ENCODE data around the gene PLCZ1. TPM values are rescaled to one million over a fixed set of nuclear protein-coding genes. Genes with fewer than 3 reads are reported as not detected.

PLCZ1 gene
- total and polyA plus RNA-seq, 10 of the 15 experiments (the other 5 are each of a cell fraction or from before 2014, with no cell fraction given) = not detected

- no peak for TF ChIP-seq SKIL (IDR thresholded peaks at IDR 0.05; ENCODE audit: low read depth, poor library complexity, severe bottlenecking)
- no peak for TF ChIP-seq ZNF24 (IDR thresholded peaks at IDR 0.05)
- no peak for TF ChIP-seq ZBTB40 (IDR thresholded peaks at IDR 0.05; ENCODE audit: borderline replicate concordance)
- TF ChIP-seq ZNF384 (IDR thresholded peaks at IDR 0.05; ENCODE audit: borderline replicate concordance, low read depth, low read length) = no peak
- no peak for TF ChIP-seq SUPT20H (IDR thresholded peaks at IDR 0.05; ENCODE audit: borderline replicate concordance, control insufficient read depth, low read depth, low read length)
These were observed 86.3 kb downstream of the PLCZ1 start (continued) for GRCh38 chr12:18651525-18651924.

- Histone ChIP-seq H3K27ac (ENCODE audit: control insufficient read depth, insufficient read depth) (no peak overlapping the region), H3K4me2 (ENCODE audit: control insufficient read depth, insufficient read depth) (no peak overlapping the region), H3K36me3 (ENCODE audit: control insufficient read depth in 2 of 2, insufficient read depth in 2 of 2, low read length in 1 of 2) (no peaks in the 10 kb centered on the region), H3K4me1 (ENCODE audit: control insufficient read depth, insufficient read depth, low read length) (no peaks in the 10 kb centered on the region), H2AFZ (ENCODE audit: control insufficient read depth, low read depth, low read length) (no peak overlapping the region), H3K79me2 (ENCODE audit: control insufficient read depth, insufficient read depth, low read length) (no peaks in the 10 kb centered on the region), H3K9ac (ENCODE audit: control insufficient read depth, insufficient read depth, low read length) (no peak overlapping the region), H4K20me1 (ENCODE audit: control insufficient read depth, insufficient read depth) (no peaks in the 10 kb centered on the region), H3K9me3 (replicated peaks; ENCODE audit: control insufficient read depth, insufficient read depth, low read length) (no peaks in the 10 kb centered on the region), H3K4me3 (no peak overlapping the region), H3K27me3 (replicated peaks in 1 of 2; ENCODE audit: control insufficient read depth in 2 of 2, insufficient read depth in 2 of 2, low read length in 1 of 2) (no peaks in the 10 kb centered on the region)
- POLR2A ChIA-PET = no interaction called here
- no TSS peak for BruUV-seq (replicated peaks)
- WGBS (ENCODE audit: insufficient coverage, insufficient replicate concordance, low lambda C conversion rate, missing lambda C conversion rate) = 32% methylated on average over 6 of the region's 6 CpGs
- RAD21 ChIA-PET (ENCODE audit: unreplicated experiment) = no interaction called here
- in situ Hi-C loops (cut with MboI) (no loop called here), intact Hi-C loops (cut with micrococcal nuclease; ENCODE audit: unreplicated experiment) (loop anchor here (10.0 kb wide), 1 partner anchor 212 kb away; no protein-coding TSS in a partner anchor)
- DNase-seq (ENCODE audit: low read depth, low spot score) (no peak), ATAC-seq (no peak), FAIRE-seq (no peak)
- SMC1A ChIA-PET (ENCODE audit: uncharacterized antibody, unreplicated experiment) = no interaction called here
- CTCF ChIA-PET = no interaction called here
- TF ChIP-seq ZBTB11 (CRISPR knock-in tag; IDR thresholded peaks at IDR 0.05) (no peak), SREBF2 (IDR thresholded peaks at IDR 0.05; ENCODE audit: low read length) (no peak), NFYB (IDR thresholded peaks at IDR 0.05; ENCODE audit: insufficient read depth, low read depth, low read length) (no peak), KAT2A (conservative IDR thresholded peaks at IDR 0.05; ENCODE audit: control insufficient read depth, low read depth, low read length) (no peak), RELB (IDR thresholded peaks at IDR 0.05; ENCODE audit: low read depth) (no peak)
These were observed 91.4 kb downstream of the PLCZ1 start for GRCh38 chr12:18646286-18646890.
